ENCODE measurements around the gene SLC35F3.

The SLC35F3 gene

GRCh38 chr1:234168061-234168724 lies 263.7 kb downstream of the SLC35F3 start:
- DNase-seq (ENCODE audit: low read depth), result no peak
- no peak overlapping the region for H3K4me3 ChIP-seq (ENCODE audit: low read depth, low read length)
- TF ChIP-seq, protein P1, sequence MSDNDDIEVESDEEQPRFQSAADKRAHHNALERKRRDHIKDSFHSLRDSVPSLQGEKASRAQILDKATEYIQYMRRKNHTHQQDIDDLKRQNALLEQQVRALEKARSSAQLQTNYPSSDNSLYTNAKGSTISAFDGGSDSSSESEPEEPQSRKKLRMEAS (IDR thresholded peaks at IDR 0.05; ENCODE audit: low read depth, low read length), result no peak
- TF ChIP-seq POLR2A (IDR thresholded peaks at IDR 0.05; ENCODE audit: extremely low read depth, insufficient read length) (no peak), MYC (IDR thresholded peaks at IDR 0.05; ENCODE audit: low read depth, low read length) (no peak)
- TF ChIP-seq, protein P2, sequence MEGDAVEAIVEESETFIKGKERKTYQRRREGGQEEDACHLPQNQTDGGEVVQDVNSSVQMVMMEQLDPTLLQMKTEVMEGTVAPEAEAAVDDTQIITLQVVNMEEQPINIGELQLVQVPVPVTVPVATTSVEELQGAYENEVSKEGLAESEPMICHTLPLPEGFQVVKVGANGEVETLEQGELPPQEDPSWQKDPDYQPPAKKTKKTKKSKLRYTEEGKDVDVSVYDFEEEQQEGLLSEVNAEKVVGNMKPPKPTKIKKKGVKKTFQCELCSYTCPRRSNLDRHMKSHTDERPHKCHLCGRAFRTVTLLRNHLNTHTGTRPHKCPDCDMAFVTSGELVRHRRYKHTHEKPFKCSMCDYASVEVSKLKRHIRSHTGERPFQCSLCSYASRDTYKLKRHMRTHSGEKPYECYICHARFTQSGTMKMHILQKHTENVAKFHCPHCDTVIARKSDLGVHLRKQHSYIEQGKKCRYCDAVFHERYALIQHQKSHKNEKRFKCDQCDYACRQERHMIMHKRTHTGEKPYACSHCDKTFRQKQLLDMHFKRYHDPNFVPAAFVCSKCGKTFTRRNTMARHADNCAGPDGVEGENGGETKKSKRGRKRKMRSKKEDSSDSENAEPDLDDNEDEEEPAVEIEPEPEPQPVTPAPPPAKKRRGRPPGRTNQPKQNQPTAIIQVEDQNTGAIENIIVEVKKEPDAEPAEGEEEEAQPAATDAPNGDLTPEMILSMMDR (IDR thresholded peaks at IDR 0.05; ENCODE audit: low read depth, low read length), result no peak

DNA sequence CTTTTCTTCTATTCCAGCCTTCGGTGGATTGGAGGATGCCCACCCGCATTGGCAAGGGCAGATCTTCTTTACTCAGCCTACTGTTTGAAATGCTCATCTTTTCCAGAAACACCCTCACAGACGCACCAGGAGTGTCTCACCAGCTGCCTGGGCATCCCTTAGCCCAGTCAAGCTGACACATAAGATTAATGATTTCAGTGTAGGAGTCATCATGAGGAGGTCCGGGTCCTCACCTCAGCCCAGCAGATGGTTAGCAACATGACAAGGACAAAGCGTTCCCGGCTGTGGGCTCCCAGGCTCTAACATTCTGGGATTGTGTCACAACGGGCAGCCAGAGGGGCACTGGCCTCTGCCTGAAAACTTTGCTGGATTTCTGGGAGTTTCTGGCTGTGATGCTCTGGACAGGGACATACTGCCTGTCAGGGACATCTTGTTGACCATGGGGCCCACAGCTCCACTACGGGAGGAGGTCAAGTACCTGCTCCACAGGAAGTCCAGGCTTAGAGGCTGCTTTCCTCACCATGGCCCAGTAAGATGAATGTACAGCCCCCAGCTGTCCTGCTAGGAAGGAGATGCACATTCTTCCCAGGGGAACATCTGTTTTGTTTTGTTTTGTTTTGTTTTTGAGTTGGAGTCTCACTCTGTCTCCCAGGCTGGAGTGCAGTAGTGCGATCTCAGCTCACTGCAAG lies 264.8 kb downstream of the SLC35F3 start:
- TF ChIP-seq POLR2A (IDR thresholded peaks at IDR 0.05; ENCODE audit: extremely low read depth, insufficient read length), result no peak
- TF ChIP-seq, protein P1 (IDR thresholded peaks at IDR 0.05; ENCODE audit: low read depth, low read length), result no peak
- no peak for TF ChIP-seq MYC (IDR thresholded peaks at IDR 0.05; ENCODE audit: low read depth, low read length)
- TF ChIP-seq, protein P2 (IDR thresholded peaks at IDR 0.05; ENCODE audit: low read depth, low read length), result no peak
- DNase-seq (ENCODE audit: low read depth), result no peak
- H3K4me3 ChIP-seq (ENCODE audit: low read depth, low read length), result no peak overlapping the region

DNA sequence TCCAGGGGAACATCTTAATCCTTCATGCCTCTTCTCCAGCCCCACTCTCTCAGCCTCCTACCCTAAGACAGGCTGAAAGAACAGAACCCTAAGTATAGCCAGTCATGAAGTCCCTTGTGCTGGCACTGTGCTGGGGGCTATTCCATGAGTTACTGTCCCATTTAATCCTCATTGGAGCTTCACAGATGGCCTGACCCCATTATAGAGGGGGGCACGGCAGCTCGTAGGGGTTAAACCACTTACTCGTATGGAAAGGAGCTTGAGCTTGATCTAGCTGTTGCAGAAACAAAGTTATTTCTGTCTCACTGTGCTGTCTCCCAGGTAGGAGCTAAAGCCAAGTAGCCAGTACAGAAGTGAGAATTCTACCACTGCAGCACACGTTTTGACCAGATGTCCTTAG lies 265.6 kb downstream of the SLC35F3 start:
- TF ChIP-seq, protein P1 (IDR thresholded peaks at IDR 0.05; ENCODE audit: low read depth, low read length), result no peak
- TF ChIP-seq MYC (IDR thresholded peaks at IDR 0.05; ENCODE audit: low read depth, low read length), result no peak
- TF ChIP-seq, protein P2 (IDR thresholded peaks at IDR 0.05; ENCODE audit: low read depth, low read length), result no peak
- no peak for TF ChIP-seq POLR2A (IDR thresholded peaks at IDR 0.05; ENCODE audit: extremely low read depth, insufficient read length)

GRCh38 chr1:234170622-234171021 lies 266.1 kb downstream of the SLC35F3 start:
- no peak overlapping the region for H3K4me3 ChIP-seq (ENCODE audit: low read depth, low read length)
- DNase-seq (ENCODE audit: low read depth), result peak; percentile 34
- TF ChIP-seq, protein P1 (IDR thresholded peaks at IDR 0.05; ENCODE audit: low read depth, low read length), result no peak
- TF ChIP-seq MYC (IDR thresholded peaks at IDR 0.05; ENCODE audit: low read depth, low read length) (no peak), POLR2A (IDR thresholded peaks at IDR 0.05; ENCODE audit: extremely low read depth, insufficient read length) (no peak)
- TF ChIP-seq, protein P2 (IDR thresholded peaks at IDR 0.05; ENCODE audit: low read depth, low read length), result no peak

More for the DNA sequence above, 265.6 kb downstream of the SLC35F3 start:
- DNase-seq (ENCODE audit: low read depth), result no peak
- no peak overlapping the region for H3K4me3 ChIP-seq (ENCODE audit: low read depth, low read length)

DNA sequence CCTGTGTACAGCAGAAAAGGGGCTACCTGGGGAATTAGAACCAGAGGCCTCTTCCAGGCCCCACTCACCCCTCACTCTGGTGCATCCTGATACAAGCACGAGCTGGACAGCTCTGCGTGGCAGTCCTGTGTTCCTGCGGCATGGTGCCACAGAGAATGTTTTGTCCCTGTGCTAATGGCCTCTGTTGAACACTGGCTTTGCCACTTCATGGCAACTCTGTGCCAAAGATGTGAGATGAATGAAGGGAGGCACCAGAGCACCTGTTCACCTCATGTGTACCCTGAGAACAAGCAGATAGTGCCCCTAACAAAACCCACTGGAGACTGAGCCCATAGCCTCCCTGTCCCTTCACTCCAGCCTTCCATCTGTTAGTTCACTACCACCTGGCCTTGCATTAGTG lies 269.5 kb downstream of the SLC35F3 start:
- TF ChIP-seq, protein P2 (IDR thresholded peaks at IDR 0.05; ENCODE audit: low read depth, low read length), result no peak
- TF ChIP-seq POLR2A (IDR thresholded peaks at IDR 0.05; ENCODE audit: extremely low read depth, insufficient read length) (no peak), MYC (IDR thresholded peaks at IDR 0.05; ENCODE audit: low read depth, low read length) (no peak)
- TF ChIP-seq, protein P1 (IDR thresholded peaks at IDR 0.05; ENCODE audit: low read depth, low read length), result no peak
- H3K4me3 ChIP-seq (ENCODE audit: low read depth, low read length), result no peak overlapping the region
- DNase-seq (ENCODE audit: low read depth), result no peak

Measured in NB4 (cell line).